Activated naive CD8-positive, alpha-beta T cell (primary cell): ENCODE results near the gene NCK1.

Experiments used
- H3K27ac Mint-ChIP-seq: one replicate; pipeline ENCODE4 v1.8.0; 2021; ENCODE audit warnings: mixed read lengths
- H3K27me3 Mint-ChIP-seq: one replicate; pipeline ENCODE4 v1.8.0; 2021; ENCODE audit warnings: mixed read lengths
- H3K36me3 Mint-ChIP-seq: one replicate; pipeline ENCODE4 v1.8.0; 2021; ENCODE audit warnings: mixed read lengths
- H3K4me1 Mint-ChIP-seq: one replicate; pipeline ENCODE4 v1.8.0; 2021; ENCODE audit warnings: low read depth, mixed read lengths
- H3K4me3 Mint-ChIP-seq: one replicate; pipeline ENCODE4 v1.8.0; 2021; ENCODE audit warnings: mild to moderate bottlenecking, mixed read lengths
- H3K9me3 Mint-ChIP-seq: one replicate; pipeline ENCODE4 v1.8.0; 2021; ENCODE audit warnings: low read depth, mixed read lengths

NCK1 gene

DNA sequence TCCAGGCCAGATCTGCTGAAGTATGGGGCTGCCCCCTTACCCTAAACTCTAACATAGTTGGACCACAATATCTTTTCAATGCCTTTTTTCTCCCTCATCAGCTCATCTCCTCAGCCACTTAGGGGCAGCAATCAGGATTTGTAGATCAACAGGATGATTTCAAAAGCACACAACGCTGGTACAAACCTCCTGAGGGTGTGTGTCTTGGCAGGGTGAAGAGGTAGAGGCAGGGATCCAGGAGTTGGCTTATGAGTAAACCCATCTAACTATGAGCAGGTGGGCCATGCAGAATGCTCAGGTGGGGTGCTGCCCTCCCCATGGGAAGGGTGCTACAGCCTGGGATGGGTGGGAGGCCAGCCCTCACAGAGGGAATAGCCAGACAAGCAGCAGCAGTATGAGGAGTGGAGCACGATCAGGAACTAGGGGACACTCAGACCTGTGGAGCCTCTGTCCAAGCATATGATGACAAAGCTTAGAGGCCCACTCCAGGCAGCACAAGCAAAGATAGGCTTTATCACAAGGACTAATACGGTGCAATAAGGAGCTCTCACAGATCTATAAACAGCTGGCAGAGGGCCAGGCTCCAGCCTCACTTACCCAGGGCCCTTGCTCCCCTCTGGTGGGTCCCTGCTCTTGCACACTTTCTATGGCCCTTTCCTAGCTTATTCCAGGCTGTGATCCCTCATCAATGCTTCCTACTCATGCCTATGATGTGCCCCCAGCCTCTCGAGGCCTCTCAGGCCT lies 127.9 kb downstream of the NCK1 start:
- no peaks in the 10 kb centered on the region for H3K36me3 Mint-ChIP-seq
- H3K4me3 Mint-ChIP-seq = no peak overlapping the region
- no peaks in the 10 kb centered on the region for H3K4me1 Mint-ChIP-seq
- H3K27ac Mint-ChIP-seq = no peak overlapping the region
- no peaks in the 10 kb centered on the region for H3K9me3 Mint-ChIP-seq
- H3K27me3 Mint-ChIP-seq = no peaks in the 10 kb centered on the region

DNA sequence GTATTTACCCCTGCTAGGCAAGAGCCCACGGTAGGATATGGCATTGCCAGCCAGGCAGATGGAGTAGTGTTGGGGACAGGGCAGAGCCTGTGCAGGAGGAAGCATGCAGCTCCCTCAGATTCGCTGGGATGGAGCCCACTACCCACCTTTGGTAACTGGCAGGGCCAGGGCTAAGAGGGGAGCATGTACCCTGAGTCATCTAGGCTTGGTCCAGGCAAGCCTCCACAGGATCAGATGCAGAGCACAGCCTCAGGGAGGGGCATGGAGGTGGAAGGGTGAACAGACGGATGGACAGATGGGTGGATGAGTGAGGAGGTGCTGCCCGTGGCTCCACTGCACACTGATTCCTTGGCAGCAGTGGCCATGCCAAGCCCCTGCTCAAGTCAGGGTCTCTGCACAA lies 128.8 kb downstream of the NCK1 start:
- Mint-ChIP-seq H3K9me3 (no peaks in the 10 kb centered on the region), H3K4me3 (no peak overlapping the region), H3K27ac (no peak overlapping the region), H3K27me3 (no peaks in the 10 kb centered on the region), H3K36me3 (no peaks in the 10 kb centered on the region), H3K4me1 (no peaks in the 10 kb centered on the region)

GRCh38 chr3:136992115-136992514 lies 130.1 kb downstream of the NCK1 start:
- no peak overlapping the region for H3K4me3 Mint-ChIP-seq
- H3K27ac Mint-ChIP-seq = no peak overlapping the region
- H3K4me1 Mint-ChIP-seq = no peaks in the 10 kb centered on the region
- no peaks in the 10 kb centered on the region for H3K36me3 Mint-ChIP-seq
- no peaks in the 10 kb centered on the region for H3K9me3 Mint-ChIP-seq
- H3K27me3 Mint-ChIP-seq = no peaks in the 10 kb centered on the region

- Mint-ChIP-seq H3K9me3 (no peaks in the 10 kb centered on the region), H3K4me1 (no peaks in the 10 kb centered on the region), H3K27me3 (no peaks in the 10 kb centered on the region), H3K4me3 (no peak overlapping the region), H3K27ac (no peak overlapping the region), H3K36me3 (no peaks in the 10 kb centered on the region)
These were observed 132.9 kb downstream of the NCK1 start for GRCh38 chr3:136994772-136995516.

- Mint-ChIP-seq H3K27ac (no peak overlapping the region), H3K36me3 (no peaks in the 10 kb centered on the region), H3K4me3 (no peak overlapping the region), H3K4me1 (no peaks in the 10 kb centered on the region), H3K9me3 (no peaks in the 10 kb centered on the region), H3K27me3 (no peaks in the 10 kb centered on the region)
These were observed 133.6 kb downstream of the NCK1 start for GRCh38 chr3:136995652-136996051.
